ENCODE data around the gene HELB.

- TF ChIP-seq CTCF (IDR thresholded peaks at IDR 0.05) (no peak), POLR2A (IDR thresholded peaks at IDR 0.05) (no peak), POLR2AphosphoS5 (IDR thresholded peaks at IDR 0.05) (no peak)
Measured at GRCh38 chr12:66258011-66258410, 44.3 kb upstream of the HELB start.
